NK-92 treated with Interleukin-12 subunit alpha and Interleukin-12 subunit beta, amount 100 ng/mL, for 24 hours (cell line): ENCODE data around the gene GFPT2.

Source experiments
- DNase-seq: peaks from one replicate; lab custom pipeline; 2025; lab: John Stamatoyannopoulos, UW

GFPT2 gene

DNA sequence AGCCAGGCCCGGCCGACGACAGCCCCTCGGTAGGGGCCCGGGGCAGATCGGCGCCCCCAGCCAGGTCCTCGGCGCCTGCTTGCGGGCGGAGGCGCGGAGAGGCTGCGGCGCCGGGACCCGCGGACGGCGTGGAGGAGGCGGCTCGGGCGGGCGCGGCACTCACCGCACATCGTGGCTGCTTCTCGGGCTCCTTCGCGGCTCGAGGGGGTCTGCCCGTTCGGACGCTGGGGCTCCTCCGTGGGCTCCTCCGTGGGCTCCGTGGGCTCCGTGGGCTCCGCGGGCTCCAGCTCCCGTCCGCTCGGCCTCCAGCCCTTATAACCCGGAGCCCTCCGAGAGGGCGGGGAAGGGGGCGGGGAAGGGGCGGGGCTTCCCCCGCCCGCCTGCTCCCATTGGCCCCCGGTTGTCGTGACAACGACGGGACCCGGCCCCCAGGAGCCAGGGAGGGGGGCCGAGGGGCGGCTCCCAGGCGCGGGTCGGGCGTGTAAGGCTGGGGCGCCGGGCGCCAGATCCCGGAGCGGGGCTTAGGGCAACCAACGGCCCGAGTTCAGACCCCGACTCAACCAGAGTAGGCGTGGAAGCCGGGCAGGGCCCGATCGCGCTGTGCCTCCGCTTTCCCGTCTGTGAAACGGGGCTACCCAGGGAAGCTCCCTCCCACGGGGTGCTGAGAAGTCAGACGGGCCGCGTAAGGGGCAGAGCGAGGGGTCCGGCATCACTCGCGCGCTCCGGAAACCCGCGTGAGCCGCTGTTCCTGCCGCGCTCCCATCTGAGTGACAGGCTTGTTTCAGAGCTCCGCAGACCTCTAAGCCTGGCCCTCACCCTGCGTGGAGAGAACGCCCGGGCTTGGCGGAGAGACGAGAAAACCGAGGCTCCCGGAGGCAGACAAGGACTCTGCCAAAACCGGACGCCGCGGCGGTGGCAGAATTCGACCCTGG lies at the start of gene GFPT2:
GFPT2 (minus strand) TSS at position 289 of the 932 bp plus-strand sequence; CDS start at position 170, 119 bp downstream.
- DNase-seq: no peak

DNA sequence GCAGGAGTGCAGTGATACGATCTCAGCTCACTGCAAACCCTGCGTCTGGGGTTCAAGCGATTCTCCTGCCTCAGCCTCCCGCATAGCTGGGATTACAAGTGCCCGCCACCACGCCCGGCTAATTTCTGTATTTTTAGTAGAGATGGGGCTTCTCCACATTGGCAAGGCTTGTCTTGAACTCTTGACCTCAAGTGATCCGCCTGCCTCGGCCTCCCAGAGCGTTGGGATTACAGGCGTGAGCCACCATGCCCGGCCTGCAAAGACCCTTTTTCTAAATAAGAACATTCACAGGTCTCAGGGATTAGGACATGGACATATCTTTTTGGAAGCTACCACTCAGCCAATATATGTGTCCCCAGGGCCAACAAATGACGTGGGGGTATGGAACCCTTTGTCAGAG lies 49.6 kb upstream of the GFPT2 start:
- DNase-seq: no peak

GRCh38 chr5:180401229-180401907 lies 48.2 kb upstream of the GFPT2 start:
- DNase-seq: no peak

GRCh38 chr5:180400416-180400815 lies 47.3 kb upstream of the GFPT2 start:
- no peak for DNase-seq

- no peak for DNase-seq
These were observed 46.5 kb upstream of the GFPT2 start for GRCh38 chr5:180399401-180400215.

GRCh38 chr5:180396926-180397325 lies 43.8 kb upstream of the GFPT2 start:
- no peak for DNase-seq

DNA sequence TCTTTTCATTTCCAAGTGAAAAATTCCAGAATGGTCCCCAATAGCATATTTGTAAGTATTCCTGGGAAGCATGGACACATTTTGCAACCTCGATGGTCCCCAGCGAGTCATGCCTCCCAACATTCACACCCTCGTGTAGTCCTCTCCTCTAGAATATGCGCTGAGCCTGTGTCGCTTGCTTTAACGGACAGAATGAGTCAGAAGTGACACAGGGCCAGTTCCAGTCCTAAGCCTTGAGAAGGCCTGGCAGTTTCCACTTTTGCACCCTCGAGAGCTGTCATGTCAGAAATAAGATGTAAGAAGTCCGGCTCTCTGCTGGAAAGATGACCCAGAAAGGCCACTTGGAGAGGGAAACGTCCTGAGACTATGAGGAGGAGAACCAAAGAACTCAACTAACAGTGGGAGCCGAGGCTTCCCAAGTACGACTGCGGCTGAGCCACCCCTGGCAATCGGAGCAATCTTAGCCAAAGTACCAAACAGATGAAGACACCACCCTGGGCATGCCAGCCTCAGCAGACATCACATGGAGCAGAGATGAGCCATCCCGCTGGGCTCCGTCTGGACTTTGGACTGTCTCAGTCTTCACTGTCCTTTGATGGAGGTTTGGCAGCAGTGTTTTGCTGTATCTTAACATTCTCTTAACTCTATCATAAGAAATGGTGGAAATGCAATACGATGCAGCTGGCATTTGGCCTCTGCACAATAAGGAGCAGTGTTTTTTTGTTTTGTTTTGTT lies 42.6 kb upstream of the GFPT2 start:
- DNase-seq: no peak

- no peak for DNase-seq
These were observed 41.0 kb upstream of the GFPT2 start for GRCh38 chr5:180394031-180394636.

GRCh38 chr5:180391276-180391675 lies 38.1 kb upstream of the GFPT2 start:
- DNase-seq: no peak

DNA sequence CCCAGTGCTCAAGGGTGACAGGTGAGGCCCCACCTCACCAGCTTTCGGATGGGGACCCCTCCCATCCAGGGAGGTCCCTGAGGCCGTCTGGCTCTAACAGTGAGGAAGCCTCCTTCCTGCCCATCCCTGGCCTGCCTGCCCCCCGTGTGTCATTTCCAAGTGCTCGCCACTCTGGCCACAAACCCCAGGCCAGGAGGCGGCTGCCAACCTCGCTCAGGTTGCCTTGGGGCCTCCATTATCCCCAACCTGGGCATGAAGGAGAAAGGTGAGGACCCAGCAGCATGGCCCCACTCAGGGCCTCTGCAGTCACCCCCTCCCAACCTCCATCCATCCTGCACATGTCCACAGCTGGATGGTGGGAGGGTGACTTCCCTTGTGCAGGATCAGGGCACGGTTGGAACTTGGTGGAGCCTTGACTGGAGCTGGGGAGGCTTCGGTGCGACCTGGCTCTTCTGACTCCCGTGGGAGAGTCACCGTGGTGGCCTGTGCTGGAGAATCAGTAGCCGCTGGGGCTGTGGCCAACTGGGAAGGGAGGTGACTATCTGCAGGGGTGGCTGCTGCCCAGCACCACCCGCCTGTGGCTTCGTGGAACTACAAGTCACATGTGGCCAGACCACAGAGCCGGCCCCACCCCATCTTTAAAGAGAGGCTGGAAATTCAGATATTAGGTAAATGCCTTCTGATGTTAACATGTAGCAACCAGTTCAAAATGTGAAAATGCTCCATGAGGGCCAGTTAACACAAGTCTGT lies 37.5 kb upstream of the GFPT2 start:
- no peak for DNase-seq

DNA sequence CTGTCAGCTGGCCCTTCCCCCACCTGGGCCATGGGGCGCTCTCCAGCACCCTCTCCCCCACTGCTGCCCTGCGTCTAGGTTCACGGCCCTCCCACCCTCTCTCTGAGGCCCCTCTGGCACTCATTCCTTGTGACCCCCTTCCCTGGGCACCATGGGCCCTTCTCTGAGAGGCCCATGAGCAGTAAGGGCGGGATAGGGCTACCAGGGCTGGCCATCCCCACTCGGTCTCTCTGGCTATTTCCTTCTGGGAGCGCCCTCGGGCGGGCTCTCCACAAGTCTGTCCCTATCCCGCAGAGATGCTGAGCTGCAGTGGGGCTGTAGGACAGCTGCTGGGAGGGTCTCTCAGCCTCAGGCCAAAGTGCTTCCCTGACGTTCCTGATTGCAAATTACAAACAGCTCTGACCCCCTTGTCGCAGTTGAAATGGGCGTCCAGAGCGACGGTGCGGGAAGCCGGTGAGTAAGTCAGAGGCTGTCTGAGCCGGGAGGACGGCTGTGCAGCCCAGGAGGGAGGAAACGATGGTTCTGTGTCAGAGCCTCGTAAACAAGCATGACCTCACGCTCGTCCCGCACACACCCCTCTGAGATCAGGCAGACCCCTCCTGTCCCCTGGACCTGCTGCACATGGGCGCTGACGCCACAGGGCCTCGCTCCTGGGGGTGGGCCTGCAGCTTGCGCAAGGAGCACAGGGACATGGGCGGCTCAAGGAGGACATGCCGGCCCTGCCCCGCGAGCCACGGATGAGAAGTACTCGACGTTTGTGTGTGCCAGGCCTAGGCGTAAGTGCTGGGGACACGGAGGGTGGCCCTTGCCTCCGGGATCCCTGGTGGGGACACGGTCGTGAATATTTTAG lies 36.3 kb upstream of the GFPT2 start:
- no peak for DNase-seq

DNA sequence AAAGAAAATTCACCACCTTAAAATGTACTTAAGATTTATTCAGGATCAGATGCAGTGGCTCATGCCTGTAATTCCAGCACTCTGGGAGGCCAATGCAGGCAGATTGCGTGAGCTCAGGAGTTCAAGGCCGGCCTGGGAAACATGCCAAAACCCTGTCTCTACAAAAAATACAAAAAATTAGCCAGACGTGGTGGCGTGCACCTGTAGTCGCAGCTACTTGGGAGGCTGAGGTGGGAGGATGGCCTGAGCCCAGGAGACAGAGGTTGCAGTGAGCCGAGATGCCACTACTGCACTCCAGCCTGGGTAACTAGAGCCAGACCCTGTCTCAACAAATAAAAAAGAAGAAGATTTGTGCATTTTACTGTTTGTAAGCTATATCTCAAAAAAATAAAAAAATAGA lies 34.7 kb upstream of the GFPT2 start:
- DNase-seq: no peak

DNA sequence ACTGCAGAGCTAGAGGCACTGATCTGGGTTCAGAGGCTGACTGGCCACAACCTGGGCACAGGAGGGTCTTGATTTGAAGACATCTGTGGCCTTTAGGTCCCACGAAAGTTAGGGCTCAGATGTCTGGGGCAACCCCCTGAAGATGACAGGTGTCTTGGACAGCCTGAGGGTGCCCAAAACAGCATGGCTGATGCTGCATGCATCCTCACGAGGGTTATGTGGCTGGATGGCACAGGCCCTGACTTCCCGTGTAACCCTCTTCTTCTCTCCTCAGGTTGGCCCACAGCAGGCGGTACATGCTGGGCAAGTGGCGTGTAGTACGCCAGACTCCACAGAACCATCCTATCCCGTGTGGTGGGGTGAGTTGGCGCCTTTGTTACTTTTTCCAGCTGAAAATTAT lies 29.8 kb upstream of the GFPT2 start:
- no peak for DNase-seq

GRCh38 chr5:180381851-180382480 lies 28.8 kb upstream of the GFPT2 start:
- no peak for DNase-seq

DNA sequence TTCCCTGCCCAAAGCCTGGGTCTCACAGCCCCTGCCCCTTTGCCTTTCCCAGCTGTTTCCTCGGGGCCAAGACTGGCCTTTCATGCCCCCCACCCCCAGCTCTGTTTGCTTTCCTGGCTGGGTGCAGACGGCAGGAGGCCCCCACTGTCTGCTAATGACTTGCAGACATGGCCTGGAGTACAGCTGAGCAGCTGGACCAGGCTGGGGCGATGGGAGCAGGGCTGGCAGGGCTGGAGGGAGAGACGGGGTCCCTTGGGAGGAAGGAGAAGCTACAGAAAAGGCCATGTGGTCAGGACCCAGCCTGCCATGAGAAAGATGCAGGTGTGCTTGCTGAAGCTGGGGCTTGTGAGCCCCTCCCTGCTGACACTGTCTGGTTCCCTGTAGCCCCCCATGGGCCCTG lies 28.3 kb upstream of the GFPT2 start:
- no peak for DNase-seq

DNA sequence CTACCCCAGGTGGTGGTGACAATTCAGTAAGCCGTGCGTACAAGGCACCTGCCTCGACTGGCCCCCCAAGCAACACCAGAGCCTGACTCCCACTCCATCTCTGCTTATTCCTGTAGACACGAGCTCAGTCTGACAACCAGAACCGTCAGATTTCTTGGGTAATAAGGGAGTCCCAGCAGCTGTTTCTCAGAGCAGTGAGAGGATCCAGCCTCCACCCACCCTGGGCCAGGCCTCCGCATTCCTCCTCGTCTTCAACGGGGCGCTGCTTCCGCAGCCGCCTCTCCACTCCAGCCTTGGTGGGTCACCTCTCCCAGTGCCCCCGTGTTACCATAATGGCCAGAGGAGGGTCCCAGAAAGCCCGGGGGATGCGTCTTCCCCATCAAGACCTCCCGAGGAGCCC lies 27.7 kb upstream of the GFPT2 start:
- no peak for DNase-seq

GRCh38 chr5:180380441-180380840 lies 27.3 kb upstream of the GFPT2 start:
- DNase-seq: no peak

- DNase-seq: no peak
These were observed 26.4 kb upstream of the GFPT2 start for GRCh38 chr5:180379355-180380070.
